Neuron (in vitro differentiated cells): ENCODE results near the gene SPACA4.
A peak's percentile ranks its signal among the peaks of the same experiment; 100 is the strongest.

Experiments
- H2AFZ ChIP-seq: one replicate; pipeline ENCODE4 v1.6.1; 2013; ENCODE audit warnings: low read depth, mild to moderate bottlenecking, inconsistent platforms, low read length, moderate library complexity
- H3K27me3 ChIP-seq: one replicate; pipeline ENCODE4 v1.6.1; 2013; ENCODE audit warnings: low read length; ENCODE audit not compliant: insufficient read depth
- H3K36me3 ChIP-seq: one replicate; pipeline ENCODE4 v1.6.1; 2013; ENCODE audit warnings: low read length; ENCODE audit not compliant: insufficient read depth
- H3K4me1 ChIP-seq: one replicate; pipeline ENCODE4 v1.6.1; 2013; ENCODE audit warnings: low read length; ENCODE audit not compliant: insufficient read depth
- H3K4me3 ChIP-seq: 2 replicates; pipeline ENCODE4 v1.5.1; 2013; ENCODE audit warnings: mild to moderate bottlenecking, low read length, moderate library complexity
- H3K9me3 ChIP-seq: one replicate; pipeline ENCODE4 v1.6.1; 2013; ENCODE audit warnings: low read length

SPACA4 gene

DNA sequence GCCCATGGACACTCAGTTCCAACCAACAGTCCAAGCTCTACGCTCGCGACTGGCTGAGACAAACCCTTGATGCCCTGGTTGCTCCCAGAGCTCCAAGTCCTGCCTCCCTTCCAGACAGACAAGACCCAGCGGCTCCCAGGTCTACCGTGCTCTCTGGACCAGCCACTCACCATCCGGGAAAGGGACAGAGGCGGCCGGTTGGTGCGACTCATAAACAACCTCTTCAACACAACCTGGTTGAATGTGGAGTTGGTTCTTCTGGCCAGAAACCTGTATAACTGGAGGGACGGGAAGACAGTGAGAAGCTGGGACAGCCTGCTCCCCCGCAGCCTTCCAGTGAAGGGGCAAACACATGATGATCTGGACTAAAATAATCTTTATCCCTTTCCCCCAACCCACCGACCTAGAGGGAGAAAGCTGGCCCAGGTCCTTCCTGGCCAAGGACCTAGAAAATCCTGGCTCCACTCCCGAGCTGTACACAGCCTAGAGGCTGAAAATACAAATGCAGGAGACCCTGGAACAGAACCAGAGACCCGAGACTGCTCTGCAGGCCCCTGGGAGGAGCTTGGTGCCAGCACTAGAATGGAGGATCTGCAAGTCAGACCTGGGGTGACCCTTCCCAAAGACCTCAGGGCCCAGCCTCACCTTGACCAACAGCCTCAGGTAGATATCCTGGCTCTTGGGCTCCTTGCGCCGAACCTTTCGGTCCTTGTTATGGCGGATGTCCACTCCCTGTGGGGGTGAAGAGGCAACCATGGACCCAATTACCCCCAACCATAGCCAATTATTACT, 10.8 kb downstream of the SPACA4 start:
- peaks cover 20% of the 10 kb centered on the region for H3K4me1 ChIP-seq
- H2AFZ ChIP-seq: no peak overlapping the region
- H3K36me3 ChIP-seq: peaks cover 30% of the 10 kb centered on the region
- no peaks in the 10 kb centered on the region for H3K27me3 ChIP-seq
- no peaks in the 10 kb centered on the region for H3K9me3 ChIP-seq
- H3K4me3 ChIP-seq: peak overlapping the region; percentile 96

DNA sequence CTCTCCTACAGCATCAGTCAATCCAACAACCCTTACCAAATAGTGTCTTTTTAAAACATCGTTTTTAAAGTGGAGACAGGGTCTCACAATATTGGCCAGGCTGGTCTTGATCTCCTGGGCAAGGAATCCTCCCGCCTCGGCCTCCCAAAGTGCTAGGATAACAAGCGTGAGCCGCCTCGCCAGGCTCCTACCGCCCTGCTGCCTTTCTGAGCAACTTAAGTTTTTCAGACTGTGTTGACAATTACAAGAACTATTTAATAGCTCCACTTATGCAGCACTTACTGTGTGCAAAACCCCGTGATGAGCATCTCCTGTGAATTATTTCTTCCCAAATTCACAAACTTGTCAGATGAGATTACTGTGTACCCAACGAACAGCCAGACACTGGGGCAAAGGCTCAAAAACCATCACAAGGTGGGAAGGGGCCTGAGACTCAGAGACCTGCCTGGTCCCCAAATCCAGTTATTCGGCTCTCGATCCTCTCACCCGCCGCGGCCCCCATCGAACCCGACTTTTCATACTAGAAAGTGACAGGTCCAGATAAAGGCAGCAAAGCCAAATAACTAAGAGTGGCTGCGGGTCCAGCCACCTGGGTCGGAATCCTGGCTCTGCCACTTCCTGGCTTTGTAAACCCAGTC, 11.9 kb downstream of the SPACA4 start:
- Histone ChIP-seq H3K4me1 (peaks cover 30% of the 10 kb centered on the region), H3K4me3 (peak overlapping the region; percentile 96), H3K27me3 (no peaks in the 10 kb centered on the region), H2AFZ (no peak overlapping the region), H3K9me3 (no peaks in the 10 kb centered on the region), H3K36me3 (peaks cover 30% of the 10 kb centered on the region)

GRCh38 chr19:48618916-48619691, 12.6 kb downstream of the SPACA4 start, which contains the start of the genes RPL18 and SPHK2:
TSS of gene RPL18 (minus strand) at chr19:48619178. CDS start at chr19:48619143, 35 bp downstream.
TSS of gene SPHK2 (plus strand) at chr19:48619506. CDS start at chr19:48620515, 1,009 bp downstream.
- Histone ChIP-seq H3K36me3 (peaks cover 30% of the 10 kb centered on the region), H3K27me3 (no peaks in the 10 kb centered on the region), H3K4me3 (peak within 1 kb of the TSS; percentile 96), H3K4me1 (peaks cover 35% of the 10 kb centered on the region), H2AFZ (no peak within 1 kb of the TSS), H3K9me3 (no peaks in the 10 kb centered on the region)

DNA sequence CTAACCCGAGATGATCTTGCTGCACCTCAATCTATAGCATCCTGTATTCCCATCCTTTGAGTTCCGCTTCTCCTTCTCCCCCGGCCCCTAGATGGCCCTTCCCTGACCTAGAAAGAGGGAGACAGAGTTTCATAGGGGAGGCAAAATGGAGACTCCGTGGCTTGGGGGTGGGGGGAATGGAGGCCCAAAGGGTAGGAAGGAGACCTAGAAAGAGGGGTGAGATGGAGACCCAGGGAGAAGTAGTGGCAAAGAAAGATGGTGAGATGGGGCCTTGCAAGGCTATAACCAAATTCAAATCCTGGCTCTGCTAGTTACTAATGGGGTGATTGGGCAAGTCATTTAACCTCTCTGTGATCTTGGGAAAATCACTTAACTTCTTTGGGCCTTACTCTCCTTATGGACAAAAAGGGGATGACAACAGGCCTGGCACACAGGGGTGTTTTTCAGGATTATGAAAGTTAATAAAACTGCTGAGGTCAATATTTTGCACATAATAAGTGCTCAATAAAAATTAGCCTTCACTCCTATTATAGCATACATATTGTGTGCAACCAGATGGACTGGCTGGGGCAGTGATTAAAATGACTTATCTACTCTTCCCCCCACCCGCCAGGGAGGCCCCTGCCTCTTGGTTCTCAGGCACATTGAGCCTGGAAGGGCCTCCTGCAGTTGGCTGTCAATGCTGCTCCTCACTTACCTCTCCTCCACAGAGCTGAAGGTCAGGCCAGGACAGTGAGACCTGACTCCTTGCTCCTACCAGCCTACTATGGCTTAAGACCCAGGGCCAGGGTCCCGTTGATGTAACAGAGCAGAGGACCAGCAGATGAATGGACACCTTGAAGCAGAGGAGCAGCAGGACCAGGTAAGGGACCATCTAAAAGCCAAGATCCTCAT, 13.4 kb downstream of the SPACA4 start:
- Histone ChIP-seq H3K9me3 (no peaks in the 10 kb centered on the region), H3K27me3 (no peaks in the 10 kb centered on the region), H3K4me1 (peaks cover 40% of the 10 kb centered on the region), H2AFZ (no peak overlapping the region), H3K4me3 (peak overlapping the region; percentile 96), H3K36me3 (peaks cover 30% of the 10 kb centered on the region)

DNA sequence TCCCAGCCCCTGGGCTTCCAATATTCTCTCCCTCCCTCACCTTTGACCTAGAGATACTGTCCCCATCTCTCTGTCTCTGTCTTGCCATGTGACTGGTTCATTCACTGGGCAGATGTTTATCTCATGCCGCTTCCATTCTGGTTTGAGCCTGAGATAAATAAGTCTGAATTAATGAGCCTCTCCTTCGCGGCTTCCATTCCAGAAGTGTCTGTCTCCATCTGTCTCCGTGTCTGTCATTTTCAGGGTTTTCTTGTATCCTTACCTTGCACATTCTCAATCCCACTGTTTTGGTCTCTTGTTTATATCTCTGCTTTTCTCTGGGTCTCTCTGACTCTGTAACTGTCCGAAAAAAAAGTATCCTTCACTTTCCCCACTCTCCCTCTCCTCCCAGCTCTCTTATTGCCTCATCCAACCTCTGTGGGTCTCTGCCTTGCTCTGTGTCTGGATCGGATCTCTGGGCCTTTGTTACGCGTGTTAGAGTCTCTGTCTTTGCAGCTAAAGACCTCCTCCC, 17.1 kb downstream of the SPACA4 start:
- peak overlapping the region; percentile 56 for H3K4me3 ChIP-seq

GRCh38 chr19:48624067-48624594, 17.6 kb downstream of the SPACA4 start:
- Histone ChIP-seq H3K27me3 (no peaks in the 10 kb centered on the region), H3K9me3 (no peaks in the 10 kb centered on the region), H3K36me3 (peaks cover 8% of the 10 kb centered on the region), H3K4me1 (peaks cover 28% of the 10 kb centered on the region), H2AFZ (no peak overlapping the region), H3K4me3 (peak overlapping the region; percentile 63)

More for the DNA sequence above, 17.1 kb downstream of the SPACA4 start:
- Histone ChIP-seq H2AFZ (no peak overlapping the region), H3K4me1 (peaks cover 28% of the 10 kb centered on the region), H3K9me3 (no peaks in the 10 kb centered on the region), H3K36me3 (peaks cover 8% of the 10 kb centered on the region), H3K27me3 (no peaks in the 10 kb centered on the region)

DNA sequence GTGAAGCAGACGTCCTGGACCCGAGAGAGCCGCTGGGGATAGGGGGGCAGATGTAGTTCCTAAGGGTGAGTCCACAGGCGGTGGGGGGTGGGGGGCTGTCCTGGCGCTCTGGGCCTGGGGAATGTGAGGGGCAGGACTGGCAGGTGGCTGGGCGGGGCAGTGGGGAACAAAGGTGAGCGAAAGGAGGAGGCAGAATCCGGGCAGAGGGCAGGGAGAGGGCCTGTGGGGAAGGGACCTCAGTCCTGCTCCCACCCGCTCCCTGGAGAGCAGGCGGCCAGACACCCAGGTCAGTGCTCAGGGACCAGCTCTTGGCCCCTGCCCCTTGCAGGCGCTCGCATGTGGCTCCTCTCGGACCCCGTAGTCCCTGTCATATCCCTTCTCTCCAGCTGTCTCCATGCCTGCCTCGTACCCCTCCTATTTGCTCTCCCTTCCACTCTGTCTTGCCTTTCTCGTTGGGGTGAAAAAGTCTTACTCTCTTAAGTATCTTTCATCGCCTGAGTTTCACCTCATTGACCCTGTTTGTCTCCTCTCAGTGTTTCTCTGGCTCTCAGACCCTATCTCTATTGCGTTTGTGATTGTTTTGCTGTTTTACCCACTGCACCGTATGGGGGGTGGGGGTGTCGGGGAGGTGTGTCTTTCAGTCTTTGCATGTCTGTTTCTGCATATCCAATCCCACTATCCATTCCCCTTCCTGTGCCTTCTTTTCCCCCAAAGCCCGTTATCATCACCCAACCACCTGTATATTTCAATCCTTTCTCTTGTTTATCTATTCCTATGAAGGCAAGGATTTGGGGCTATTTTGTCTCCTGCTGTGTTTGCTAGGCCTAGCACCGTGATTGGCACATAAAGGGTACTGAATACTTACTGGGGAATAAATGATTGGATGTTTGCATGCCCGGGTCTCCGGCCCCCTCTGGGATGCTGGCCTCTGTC, 18.5 kb downstream of the SPACA4 start:
- Histone ChIP-seq H3K9me3 (no peaks in the 10 kb centered on the region), H2AFZ (no peak overlapping the region), H3K4me3 (peak overlapping the region; percentile 63), H3K27me3 (no peaks in the 10 kb centered on the region), H3K36me3 (peaks cover 16% of the 10 kb centered on the region), H3K4me1 (peaks cover 31% of the 10 kb centered on the region)

DNA sequence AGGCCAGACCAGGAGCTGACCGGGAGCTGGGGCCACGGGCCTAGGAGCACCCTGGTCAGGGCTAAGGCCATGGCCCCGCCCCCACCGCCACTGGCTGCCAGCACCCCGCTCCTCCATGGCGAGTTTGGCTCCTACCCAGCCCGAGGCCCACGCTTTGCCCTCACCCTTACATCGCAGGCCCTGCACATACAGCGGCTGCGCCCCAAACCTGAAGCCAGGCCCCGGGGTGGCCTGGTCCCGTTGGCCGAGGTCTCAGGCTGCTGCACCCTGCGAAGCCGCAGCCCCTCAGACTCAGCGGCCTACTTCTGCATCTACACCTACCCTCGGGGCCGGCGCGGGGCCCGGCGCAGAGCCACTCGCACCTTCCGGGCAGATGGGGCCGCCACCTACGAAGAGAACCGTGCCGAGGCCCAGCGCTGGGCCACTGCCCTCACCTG, 19.4 kb downstream of the SPACA4 start:
- no peak overlapping the region for H3K4me3 ChIP-seq
- H3K9me3 ChIP-seq: no peaks in the 10 kb centered on the region
- peaks cover 40% of the 10 kb centered on the region for H3K4me1 ChIP-seq
- peaks cover 19% of the 10 kb centered on the region for H3K36me3 ChIP-seq
- H2AFZ ChIP-seq: no peak overlapping the region
- no peaks in the 10 kb centered on the region for H3K27me3 ChIP-seq

DNA sequence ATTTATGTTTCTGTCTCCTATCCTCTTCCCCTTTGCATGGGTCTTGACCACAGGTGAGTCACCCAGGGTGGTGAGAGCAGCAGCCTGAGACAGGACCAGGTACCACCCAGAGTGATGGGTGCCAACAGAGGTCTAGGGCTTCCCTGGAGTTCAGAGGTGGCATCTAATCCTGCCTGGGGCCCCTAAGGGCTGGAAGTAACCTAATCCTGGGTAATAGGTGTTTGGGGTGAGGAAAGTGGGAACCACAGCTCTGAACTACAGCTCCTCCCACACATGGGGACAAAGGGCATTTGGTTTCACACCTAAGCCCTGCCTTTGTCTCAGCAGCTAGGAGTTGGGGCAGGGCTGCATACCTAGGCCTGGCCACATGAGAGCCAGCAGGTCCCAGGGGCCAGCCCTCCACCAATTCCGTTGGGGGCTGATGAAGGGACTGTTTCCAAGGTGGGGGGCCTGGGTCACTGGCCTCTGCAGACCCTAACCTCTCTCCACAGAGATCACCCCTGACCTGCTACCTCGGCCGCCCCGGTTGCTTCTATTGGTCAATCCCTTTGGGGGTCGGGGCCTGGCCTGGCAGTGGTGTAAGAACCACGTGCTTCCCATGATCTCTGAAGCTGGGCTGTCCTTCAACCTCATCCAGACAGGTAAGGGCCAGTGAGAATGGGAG, 20.8 kb downstream of the SPACA4 start:
- Histone ChIP-seq H2AFZ (no peak overlapping the region), H3K36me3 (peaks cover 19% of the 10 kb centered on the region), H3K9me3 (no peaks in the 10 kb centered on the region), H3K4me1 (peaks cover 52% of the 10 kb centered on the region), H3K27me3 (no peaks in the 10 kb centered on the region), H3K4me3 (no peak overlapping the region)

DNA sequence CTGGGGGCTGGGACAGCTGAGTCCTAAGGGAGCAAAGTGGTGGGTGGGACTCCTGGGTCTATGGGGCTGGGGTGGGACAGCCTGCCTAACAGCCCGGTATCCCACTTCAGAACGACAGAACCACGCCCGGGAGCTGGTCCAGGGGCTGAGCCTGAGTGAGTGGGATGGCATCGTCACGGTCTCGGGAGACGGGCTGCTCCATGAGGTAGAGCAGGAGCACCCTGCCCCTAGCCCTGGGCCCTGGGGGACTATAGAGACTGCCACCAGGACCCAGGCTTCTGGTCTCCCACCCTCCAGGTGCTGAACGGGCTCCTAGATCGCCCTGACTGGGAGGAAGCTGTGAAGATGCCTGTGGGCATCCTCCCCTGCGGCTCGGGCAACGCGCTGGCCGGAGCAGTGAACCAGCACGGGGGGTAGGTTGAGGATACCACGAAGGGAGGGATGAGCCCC, 21.3 kb downstream of the SPACA4 start:
- Histone ChIP-seq H3K4me3 (no peak overlapping the region), H3K4me1 (peaks cover 52% of the 10 kb centered on the region), H3K36me3 (peaks cover 19% of the 10 kb centered on the region), H3K27me3 (no peaks in the 10 kb centered on the region), H2AFZ (no peak overlapping the region), H3K9me3 (no peaks in the 10 kb centered on the region)
